ENCODE results near the gene PRKN.

- no peak for TF ChIP-seq EZH2 (IDR thresholded peaks at IDR 0.05; ENCODE audit: insufficient read depth, poor library complexity, severe bottlenecking)
- no peak for TF ChIP-seq EZH2phosphoT487 (IDR thresholded peaks at IDR 0.05; ENCODE audit: insufficient read depth, low read depth)
Observed at GRCh38 chr6:162442687-162443086, 284.9 kb downstream of the PRKN start.
